ENCODE measurements around the gene AK4. TPM values are rescaled to one million over a fixed set of nuclear protein-coding genes. Genes with fewer than 3 reads are reported as not detected.

Gene AK4
- total RNA-seq, 1 donor from 2014 or later: 18.9 TPM

GRCh38 chr1:65253800-65254319 lies 105.9 kb downstream of the AK4 start:
- DNase-seq: no peak

- DNase-seq: no peak
Observed at GRCh38 chr1:65254320-65255034, 106.5 kb downstream of the AK4 start.

GRCh38 chr1:65255035-65255655 lies 107.1 kb downstream of the AK4 start:
- no peak for DNase-seq

GRCh38 chr1:65255656-65256050 lies 107.7 kb downstream of the AK4 start:
- no peak for DNase-seq

- no peak for DNase-seq
Observed at GRCh38 chr1:65256860-65257708, 109.1 kb downstream of the AK4 start.

- DNase-seq: no peak
Observed at GRCh38 chr1:65258106-65258505, 110.1 kb downstream of the AK4 start.

- no peak for DNase-seq
Observed at GRCh38 chr1:65259816-65260215, 111.8 kb downstream of the AK4 start.

GRCh38 chr1:65260851-65261473 lies 113.0 kb downstream of the AK4 start:
- no peak for DNase-seq

GRCh38 chr1:65263286-65263685 lies 115.3 kb downstream of the AK4 start:
- DNase-seq: no peak

- peak; percentile 22 for DNase-seq
Observed at GRCh38 chr1:65264197-65264929, 116.4 kb downstream of the AK4 start.

GRCh38 chr1:65265296-65265650 lies 117.3 kb downstream of the AK4 start:
- no peak for DNase-seq

- DNase-seq: peak; percentile 7
Observed at GRCh38 chr1:65265651-65266351, 117.8 kb downstream of the AK4 start.

GRCh38 chr1:65266476-65266875 lies 118.5 kb downstream of the AK4 start:
- DNase-seq: no peak

- DNase-seq: no peak
Observed at GRCh38 chr1:65267271-65267670, 119.3 kb downstream of the AK4 start.

- no peak for DNase-seq
Observed at GRCh38 chr1:65267683-65268082, 119.7 kb downstream of the AK4 start.

- DNase-seq: no peak
Observed at GRCh38 chr1:65269612-65270011, 121.6 kb downstream of the AK4 start.

GRCh38 chr1:65276197-65276939 lies 128.4 kb downstream of the AK4 start:
- no peak for DNase-seq

GRCh38 chr1:65277605-65278347 lies 129.8 kb downstream of the AK4 start:
- no peak for DNase-seq

GRCh38 chr1:65278376-65279069 lies 130.5 kb downstream of the AK4 start:
- no peak for DNase-seq
